Erythroblast (primary cell): ENCODE data around the gene NUTF2.
"Not testable (repeated sequence)": the region's sequence is repeated elsewhere in the genome, so short reads cannot be mapped to it uniquely, and the experiment has no call there.

Experiments
- DNase-seq, 2 experiments: peaks; one replicate each; lab custom pipeline; 2025; lab: John Stamatoyannopoulos, UW
- GATA1 ChIP-seq: IDR thresholded peaks from 2 replicates; pipeline ENCODE4 v1.6.1; 2011; ENCODE audit warnings: low read depth, mild to moderate bottlenecking, control low read depth, low read length, moderate library complexity
- POLR2A ChIP-seq: IDR thresholded peaks from 2 replicates; pipeline ENCODE4 v1.6.1; 2011; ENCODE audit warnings: mild to moderate bottlenecking, low read length

The NUTF2 gene

GRCh38 chr16:67862623-67863583 is 16.2 kb downstream of the NUTF2 start:
- TF ChIP-seq GATA1, result no peak
- TF ChIP-seq POLR2A, result no peak
- DNase-seq, result no peak

- not testable (repeated sequence) for DNase-seq
These were observed 17.3 kb downstream of the NUTF2 start for GRCh38 chr16:67864044-67864443.

DNA sequence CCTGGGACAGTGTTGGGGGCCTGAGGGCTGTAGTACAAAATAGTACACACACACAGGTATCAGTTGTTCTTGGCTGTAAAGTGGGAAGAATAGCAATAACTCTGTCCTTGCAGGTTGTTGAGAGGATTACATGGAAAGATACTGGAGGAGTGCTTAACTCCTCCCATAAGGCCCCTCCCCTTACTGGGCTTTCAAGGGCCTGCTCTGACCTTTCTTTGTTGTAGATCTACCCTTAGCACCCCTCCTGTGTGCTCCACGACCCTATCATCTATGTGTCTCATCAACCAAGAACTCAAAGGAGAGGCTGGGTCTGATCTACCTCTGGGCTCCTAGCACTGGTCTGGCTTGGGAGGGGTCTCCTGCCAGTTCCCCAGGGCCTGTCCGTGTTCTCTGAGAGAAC is 17.9 kb downstream of the NUTF2 start:
- DNase-seq, result no peak
- TF ChIP-seq GATA1 (no peak), POLR2A (no peak)

DNA sequence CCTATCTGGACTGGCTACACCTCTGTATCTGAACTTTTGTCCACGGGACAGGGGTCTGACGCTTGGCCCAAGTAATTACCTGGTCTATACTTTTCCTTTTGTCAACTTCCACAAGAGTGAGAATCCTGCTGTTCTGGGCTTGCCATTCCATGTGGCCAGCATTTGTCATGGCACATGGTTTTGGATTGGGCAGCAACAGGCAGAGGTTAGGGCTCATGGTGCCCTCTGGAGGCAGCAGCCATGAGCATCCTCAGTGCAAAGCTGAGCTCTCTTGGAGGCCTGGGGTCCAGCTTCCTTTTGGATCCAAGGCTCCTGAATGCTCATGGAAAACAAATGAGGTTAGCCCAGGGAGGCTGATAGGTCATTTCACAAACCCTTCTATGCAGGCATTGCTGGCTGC is 18.6 kb downstream of the NUTF2 start:
- TF ChIP-seq GATA1 (no peak), POLR2A (no peak)
- peak; percentile 52 to 61 for DNase-seq

DNA sequence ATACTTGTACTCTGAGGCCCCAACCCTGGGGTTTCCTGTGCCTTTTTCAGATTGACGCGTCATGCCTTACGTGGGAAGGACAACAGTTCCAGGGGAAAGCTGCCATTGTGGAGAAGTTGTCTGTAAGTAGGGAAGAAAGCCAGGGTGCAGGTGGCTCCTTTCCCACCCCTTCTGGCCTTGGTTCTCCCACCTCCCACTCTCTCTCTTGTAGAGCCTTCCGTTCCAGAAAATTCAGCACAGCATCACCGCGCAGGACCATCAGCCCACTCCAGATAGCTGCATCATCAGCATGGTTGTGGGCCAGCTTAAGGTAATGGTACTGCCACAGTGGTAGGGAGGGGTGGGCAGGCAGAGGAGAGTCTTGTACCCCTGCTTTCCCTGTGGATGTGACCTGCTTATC is 21.6 kb downstream of the NUTF2 start:
- DNase-seq, result no peak
- TF ChIP-seq GATA1 (no peak), POLR2A (no peak)

DNA sequence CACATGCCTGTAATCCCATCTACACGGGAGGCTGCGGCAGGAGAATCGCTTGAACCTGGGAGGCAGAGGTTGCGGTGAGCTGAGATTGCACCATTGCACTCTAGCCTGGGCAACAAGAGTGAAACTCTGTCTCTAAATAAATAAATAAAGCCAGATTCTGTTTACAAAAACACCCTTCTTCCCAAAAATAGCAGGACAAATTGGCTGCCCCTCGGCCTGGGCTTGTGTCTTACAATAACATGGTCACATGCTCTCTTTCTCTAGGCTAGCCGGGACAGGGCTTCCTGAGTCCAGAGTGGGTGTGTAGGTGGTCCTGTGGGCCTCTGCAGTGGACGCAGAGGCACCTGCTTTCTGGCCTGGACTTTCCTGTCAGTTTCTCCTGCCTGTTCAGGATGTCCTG is 22.9 kb downstream of the NUTF2 start:
- no peak for DNase-seq
- TF ChIP-seq GATA1, result no peak
- no peak for TF ChIP-seq POLR2A

- TF ChIP-seq GATA1 (no peak), POLR2A (no peak)
- no peak for DNase-seq
These were observed 24.5 kb downstream of the NUTF2 start for GRCh38 chr16:67871256-67871655.

GRCh38 chr16:67872131-67872630 is 25.4 kb downstream of the NUTF2 start:
- no peak for DNase-seq
- no peak for TF ChIP-seq GATA1

- TF ChIP-seq GATA1 (no peak), POLR2A (peak; percentile 62)
- peak; percentile 87 to 89 for DNase-seq
These were observed 26.1 kb downstream of the NUTF2 start, which contains the start of gene EDC4 for GRCh38 chr16:67872631-67873434. Gene EDC4 (plus strand): TSS chr16:67873052. CDS start chr16:67873262, 210 bp downstream.

- peak; percentile 36 to 43 for DNase-seq
- TF ChIP-seq POLR2A (no peak), GATA1 (no peak)
These were observed 27.0 kb downstream of the NUTF2 start for GRCh38 chr16:67873435-67874370.

DNA sequence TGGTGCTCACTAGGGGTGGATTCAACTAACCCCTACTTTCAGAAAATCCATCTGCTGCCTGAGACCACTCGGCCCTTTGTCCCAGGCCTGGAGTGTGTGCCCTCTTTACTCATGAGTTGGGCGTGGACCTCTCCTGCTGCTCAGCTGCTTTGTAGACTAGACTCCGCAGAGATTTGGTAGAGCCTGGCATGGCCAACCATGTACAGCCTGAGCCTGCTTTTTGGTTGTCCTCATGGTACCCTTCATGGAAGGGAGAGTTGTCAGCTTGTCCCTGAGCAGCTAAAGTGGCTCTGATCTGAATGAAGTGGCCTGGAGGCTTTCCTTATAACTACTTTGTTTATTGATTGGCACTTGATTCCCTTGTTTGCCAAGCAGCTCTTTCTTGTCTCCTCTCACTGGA is 27.6 kb downstream of the NUTF2 start:
- TF ChIP-seq GATA1 (no peak), POLR2A (no peak)
- no peak for DNase-seq

GRCh38 chr16:67877064-67877463 is 30.3 kb downstream of the NUTF2 start:
- TF ChIP-seq GATA1, result no peak
- TF ChIP-seq POLR2A, result no peak
- DNase-seq, result no peak

DNA sequence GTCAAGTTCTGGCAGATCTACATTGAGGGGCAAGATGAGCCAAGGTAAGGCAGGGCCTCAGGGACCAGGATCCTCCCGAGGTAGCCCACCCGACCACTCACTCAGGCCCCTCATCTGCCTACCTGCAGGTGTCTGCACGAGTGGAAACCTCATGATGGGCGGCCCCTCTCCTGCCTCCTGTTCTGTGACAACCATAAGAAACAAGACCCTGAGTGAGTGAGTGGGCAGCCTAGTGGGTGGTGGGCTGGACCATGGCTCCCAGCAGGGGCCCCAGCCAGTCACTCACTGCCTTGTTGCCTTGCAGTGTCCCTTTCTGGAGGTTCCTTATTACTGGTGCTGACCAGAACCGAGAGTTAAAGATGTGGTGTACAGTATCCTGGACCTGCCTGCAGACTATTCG is 31.5 kb downstream of the NUTF2 start:
- no peak for DNase-seq
- TF ChIP-seq GATA1 (no peak), POLR2A (no peak)

- DNase-seq, result no peak
- TF ChIP-seq GATA1, result no peak
- no peak for TF ChIP-seq POLR2A
These were observed 32.1 kb downstream of the NUTF2 start for GRCh38 chr16:67878846-67879245.
